Fibroblast of skin of back (primary cell): Measurements from ENCODE around the gene TSPYL6. TPM values are rescaled to one million over a fixed set of nuclear protein-coding genes. Genes with fewer than 3 reads are reported as not detected.
A peak's percentile ranks its signal among the peaks of the same experiment; 100 is the strongest.
"Not testable (repeated sequence)": the region's sequence is repeated elsewhere in the genome, so short reads cannot be mapped to it uniquely, and the experiment has no call there.

Experiments
- DNase-seq: peaks from one replicate; pipeline ENCODE4 v3.0.0-alpha.2; 2013
- polyA plus RNA-seq, 2 experiments: library from polyadenylated mRNA; unstranded; fragments of 120-200 nt; gene quantifications; one replicate each; pipeline ENCODE4 v1.2.1, GENCODE V29; 2013; ENCODE audit not compliant: insufficient read length in 2 of 2

The TSPYL6 gene
- polyA plus RNA-seq (2013, experiment 1 of 2; ENCODE audit: insufficient read length), result not detected
- polyA plus RNA-seq (2013, experiment 2 of 2; ENCODE audit: insufficient read length), result not detected

GRCh38 chr2:54256091-54256694 is at the start of gene TSPYL6:
TSS of gene TSPYL6 (minus strand) at chr2:54256229. CDS start at chr2:54256151, 78 bp downstream.
- no peak for DNase-seq

- no peak for DNase-seq
These were observed 47.6 kb upstream of the TSPYL6 start for GRCh38 chr2:54303631-54304030.

- DNase-seq, result no peak
These were observed 42.5 kb upstream of the TSPYL6 start for GRCh38 chr2:54298514-54298913.

GRCh38 chr2:54295911-54296310 is 39.9 kb upstream of the TSPYL6 start:
- no peak for DNase-seq

- DNase-seq, result peak; percentile 17
These were observed 38.6 kb upstream of the TSPYL6 start for GRCh38 chr2:54294665-54295064.

- no peak for DNase-seq
These were observed 34.5 kb upstream of the TSPYL6 start for GRCh38 chr2:54290356-54291025.

GRCh38 chr2:54289917-54290316 is 33.9 kb upstream of the TSPYL6 start:
- no peak for DNase-seq

GRCh38 chr2:54287532-54287931 is 31.5 kb upstream of the TSPYL6 start:
- DNase-seq, result no peak

- no peak for DNase-seq
These were observed 29.4 kb upstream of the TSPYL6 start for GRCh38 chr2:54285451-54285850.

- no peak for DNase-seq
These were observed 28.8 kb upstream of the TSPYL6 start for GRCh38 chr2:54284826-54285225.

- DNase-seq, result no peak
These were observed 23.4 kb upstream of the TSPYL6 start for GRCh38 chr2:54279385-54279784.

- no peak for DNase-seq
These were observed 19.5 kb upstream of the TSPYL6 start for GRCh38 chr2:54275541-54275940.

- peak; percentile 74 for DNase-seq
These were observed 18.8 kb upstream of the TSPYL6 start for GRCh38 chr2:54274781-54275242.

GRCh38 chr2:54271843-54272627 is 16.0 kb upstream of the TSPYL6 start:
- no peak for DNase-seq

- no peak for DNase-seq
These were observed 15.2 kb upstream of the TSPYL6 start for GRCh38 chr2:54271189-54271588.

- DNase-seq, result no peak
These were observed 11.5 kb upstream of the TSPYL6 start for GRCh38 chr2:54267577-54267976.

- not testable (repeated sequence) for DNase-seq
These were observed 9.1 kb upstream of the TSPYL6 start for GRCh38 chr2:54265081-54265480.

GRCh38 chr2:54262015-54262765 is 6.2 kb upstream of the TSPYL6 start:
- peak; percentile 12 for DNase-seq

- DNase-seq, result peak; percentile 58
These were observed 5.5 kb upstream of the TSPYL6 start for GRCh38 chr2:54261537-54261936.

GRCh38 chr2:54260241-54260595 is 4.2 kb upstream of the TSPYL6 start:
- DNase-seq, result no peak

GRCh38 chr2:54259413-54260240 is 3.6 kb upstream of the TSPYL6 start:
- DNase-seq, result peak; percentile 16

GRCh38 chr2:54258166-54258565 is 2.1 kb upstream of the TSPYL6 start:
- DNase-seq, result peak; percentile 90
